Stimulated activated effector memory CD8-positive, alpha-beta T cell treated with anti-CD3 and anti-CD28 coated beads, Interleukin-12 subunit alpha, Interleukin-12 subunit beta, amount 100 ng/mL, for 72 hours (primary cell): ENCODE results near the gene SH3D19.
A peak's percentile ranks its signal among the peaks of the same experiment; 100 is the strongest.
"Not testable (repeated sequence)": the region's sequence is repeated elsewhere in the genome, so short reads cannot be mapped to it uniquely, and the experiment has no call there.

Experiments used
- ATAC-seq: fragments of 150-1000 bp; cut with Tn5 transposase; 2 replicates; pipeline ENCODE4 v1.10.0; 2021
- DNase-seq, 2 donors: peaks; one replicate each; pipeline ENCODE4 v3.0.0; 2021 to 2022; ENCODE audit warnings: low spot score in 2 of 2
- H3K27ac Mint-ChIP-seq: one replicate; pipeline ENCODE4 v1.8.0; 2022; ENCODE audit warnings: mild to moderate bottlenecking, mixed read lengths
- H3K36me3 Mint-ChIP-seq: one replicate; pipeline ENCODE4 v1.8.0; 2022; ENCODE audit warnings: mild to moderate bottlenecking, mixed read lengths
- H3K4me1 Mint-ChIP-seq: one replicate; pipeline ENCODE4 v1.8.0; 2022; ENCODE audit warnings: mixed read lengths
- H3K4me3 Mint-ChIP-seq: one replicate; pipeline ENCODE4 v1.8.0; 2022; ENCODE audit warnings: mild to moderate bottlenecking, mixed read lengths
- H3K9me3 Mint-ChIP-seq: one replicate; pipeline ENCODE4 v1.8.0; 2022; ENCODE audit warnings: mixed read lengths

SH3D19 gene

GRCh38 chr4:151325949-151326246 is 493 bp upstream of the SH3D19 start:
- Mint-ChIP-seq H3K36me3 (no peaks in the 10 kb centered on the region), H3K9me3 (peaks cover 3% of the 10 kb centered on the region)

GRCh38 chr4:151324752-151325110 is 674 bp downstream of the SH3D19 start:
- Mint-ChIP-seq H3K9me3 (no peaks in the 10 kb centered on the region), H3K27ac (no peak overlapping the region), H3K36me3 (no peaks in the 10 kb centered on the region), H3K4me3 (no peak overlapping the region), H3K4me1 (peaks cover 5% of the 10 kb centered on the region)
- ATAC-seq (peak; percentile 60), DNase-seq (no peak)

More at GRCh38 chr4:151325949-151326246, 493 bp upstream of the SH3D19 start:
- DNase-seq (no peak), ATAC-seq (no peak)
- Mint-ChIP-seq H3K4me1 (peaks cover 5% of the 10 kb centered on the region), H3K27ac (no peak overlapping the region), H3K4me3 (peak overlapping the region; percentile 64)

- H3K36me3 Mint-ChIP-seq = no peaks in the 10 kb centered on the region
- no peak overlapping the region for H3K4me3 Mint-ChIP-seq
- H3K27ac Mint-ChIP-seq = no peak overlapping the region
- H3K4me1 Mint-ChIP-seq = peaks cover 5% of the 10 kb centered on the region
- no peaks in the 10 kb centered on the region for H3K9me3 Mint-ChIP-seq
- DNase-seq (no peak), ATAC-seq (no peak)
Observed at GRCh38 chr4:151324124-151324751, 1.2 kb downstream of the SH3D19 start.

GRCh38 chr4:151323667-151324066 is 1.7 kb downstream of the SH3D19 start:
- no peaks in the 10 kb centered on the region for H3K36me3 Mint-ChIP-seq
- no peak overlapping the region for H3K4me3 Mint-ChIP-seq
- DNase-seq (no peak), ATAC-seq (no peak)
- H3K9me3 Mint-ChIP-seq = no peaks in the 10 kb centered on the region
- H3K4me1 Mint-ChIP-seq = peaks cover 5% of the 10 kb centered on the region
- no peak overlapping the region for H3K27ac Mint-ChIP-seq

GRCh38 chr4:151322570-151322969 is 2.8 kb downstream of the SH3D19 start:
- no peak for DNase-seq
- ATAC-seq = no peak
- no peaks in the 10 kb centered on the region for H3K36me3 Mint-ChIP-seq
- peaks cover 5% of the 10 kb centered on the region for H3K4me1 Mint-ChIP-seq
- no peaks in the 10 kb centered on the region for H3K9me3 Mint-ChIP-seq
- no peak overlapping the region for H3K27ac Mint-ChIP-seq
- no peak overlapping the region for H3K4me3 Mint-ChIP-seq

- not testable (repeated sequence) for ATAC-seq, H3K27ac Mint-ChIP-seq, H3K4me1 Mint-ChIP-seq, H3K9me3 Mint-ChIP-seq, H3K4me3 Mint-ChIP-seq, H3K36me3 Mint-ChIP-seq, DNase-seq
Observed at GRCh38 chr4:151322161-151322560, 3.2 kb downstream of the SH3D19 start.

- no peaks in the 10 kb centered on the region for H3K36me3 Mint-ChIP-seq
- DNase-seq = no peak
- ATAC-seq = no peak
- H3K9me3 Mint-ChIP-seq = no peaks in the 10 kb centered on the region
- H3K4me3 Mint-ChIP-seq = no peak overlapping the region
- no peak overlapping the region for H3K27ac Mint-ChIP-seq
- H3K4me1 Mint-ChIP-seq = peaks cover 5% of the 10 kb centered on the region
Observed at GRCh38 chr4:151321586-151321985, 3.8 kb downstream of the SH3D19 start.

- DNase-seq (no peak), ATAC-seq (no peak)
- no peaks in the 10 kb centered on the region for H3K36me3 Mint-ChIP-seq
- H3K27ac Mint-ChIP-seq = no peak overlapping the region
- no peaks in the 10 kb centered on the region for H3K9me3 Mint-ChIP-seq
- H3K4me3 Mint-ChIP-seq = no peak overlapping the region
- H3K4me1 Mint-ChIP-seq = no peaks in the 10 kb centered on the region
Observed at GRCh38 chr4:151319490-151319889, 5.9 kb downstream of the SH3D19 start.

GRCh38 chr4:151318307-151319006 is 6.9 kb downstream of the SH3D19 start:
- no peak for ATAC-seq
- H3K9me3 Mint-ChIP-seq = no peaks in the 10 kb centered on the region
- DNase-seq = no peak

GRCh38 chr4:151316645-151317044 is 8.8 kb downstream of the SH3D19 start:
- Mint-ChIP-seq H3K36me3 (no peaks in the 10 kb centered on the region), H3K4me1 (no peaks in the 10 kb centered on the region), H3K4me3 (no peak overlapping the region), H3K27ac (no peak overlapping the region), H3K9me3 (no peaks in the 10 kb centered on the region)
- ATAC-seq (no peak), DNase-seq (no peak)

More at GRCh38 chr4:151318307-151319006, 6.9 kb downstream of the SH3D19 start:
- no peaks in the 10 kb centered on the region for H3K36me3 Mint-ChIP-seq
- no peaks in the 10 kb centered on the region for H3K4me1 Mint-ChIP-seq
- H3K27ac Mint-ChIP-seq = no peak overlapping the region
- no peak overlapping the region for H3K4me3 Mint-ChIP-seq

- no peak overlapping the region for H3K4me3 Mint-ChIP-seq
- no peaks in the 10 kb centered on the region for H3K4me1 Mint-ChIP-seq
- DNase-seq (no peak), ATAC-seq (no peak)
- H3K36me3 Mint-ChIP-seq = no peaks in the 10 kb centered on the region
- H3K9me3 Mint-ChIP-seq = no peaks in the 10 kb centered on the region
- H3K27ac Mint-ChIP-seq = no peak overlapping the region
Observed at GRCh38 chr4:151315212-151315886, 10.1 kb downstream of the SH3D19 start.

GRCh38 chr4:151314479-151314878 is 10.9 kb downstream of the SH3D19 start:
- Mint-ChIP-seq H3K9me3 (no peaks in the 10 kb centered on the region), H3K36me3 (no peaks in the 10 kb centered on the region), H3K4me1 (no peaks in the 10 kb centered on the region), H3K4me3 (no peak overlapping the region), H3K27ac (no peak overlapping the region)
- DNase-seq (no peak), ATAC-seq (no peak)

GRCh38 chr4:151314010-151314355 is 11.4 kb downstream of the SH3D19 start:
- DNase-seq (no peak), ATAC-seq (no peak)
- Mint-ChIP-seq H3K36me3 (no peaks in the 10 kb centered on the region), H3K4me1 (no peaks in the 10 kb centered on the region), H3K27ac (no peak overlapping the region), H3K9me3 (no peaks in the 10 kb centered on the region), H3K4me3 (no peak overlapping the region)

- ATAC-seq (no peak), DNase-seq (no peak)
- Mint-ChIP-seq H3K27ac (no peak overlapping the region), H3K36me3 (no peaks in the 10 kb centered on the region), H3K9me3 (no peaks in the 10 kb centered on the region), H3K4me3 (no peak overlapping the region), H3K4me1 (no peaks in the 10 kb centered on the region)
Observed at GRCh38 chr4:151313306-151314009, 11.9 kb downstream of the SH3D19 start.

- H3K27ac Mint-ChIP-seq = no peak overlapping the region
Observed at GRCh38 chr4:151310124-151310728, 15.2 kb downstream of the SH3D19 start.

More at GRCh38 chr4:151310124-151310728, 15.2 kb downstream of the SH3D19 start:
- Mint-ChIP-seq H3K36me3 (no peaks in the 10 kb centered on the region), H3K4me3 (no peak overlapping the region), H3K4me1 (no peaks in the 10 kb centered on the region), H3K9me3 (no peaks in the 10 kb centered on the region)
- ATAC-seq = no peak
- no peak for DNase-seq
